PFSK-1 (cell line): ENCODE measurements around the gene SRPK2.

Experiments used
- REST ChIP-seq, 2 experiments: IDR thresholded peaks; 2 replicates each; pipeline versions ENCODE4 v1.6.1 to v1.8.0; 2011 to 2012; ENCODE audit warnings: low read depth in 2 of 2, low read length in 2 of 2, control low read depth in 1 of 2, inconsistent platforms in 1 of 2, mild to moderate bottlenecking in 1 of 2, moderate library complexity in 1 of 2; ENCODE audit not compliant: insufficient read depth in 1 of 2
- SIN3A ChIP-seq: IDR thresholded peaks from 2 replicates; pipeline ENCODE4 v1.6.1; 2012; ENCODE audit warnings: mild to moderate bottlenecking, low read length, moderate library complexity, borderline replicate concordance; ENCODE audit not compliant: insufficient read depth

- TF ChIP-seq SIN3A (no peak), REST (IDR thresholded peaks at IDR 0.05; ENCODE audit: insufficient read depth in 1 of 2, low read depth in 2 of 2, low read length in 2 of 2) (no peak)
These were observed 159.1 kb downstream of the SRPK2 start for GRCh38 chr7:105229641-105230040.
